Astrocyte (in vitro differentiated cells and primary cell): Measurements from ENCODE around the gene MRTFA. TPM values are rescaled to one million over a fixed set of nuclear protein-coding genes. Genes with fewer than 3 reads are reported as not detected.

Experiments
- DNase-seq: peaks from one replicate; pipeline ENCODE4 v3.0.0-alpha.2; 2010; ENCODE audit warnings: low read depth
- FAIRE-seq: peaks from 2 replicates; lab custom pipeline; 2011; peaks lifted over from hg19 to GRCh38; lab: Jason Lieb, UNC
- H2AFZ ChIP-seq: 2 replicates; pipeline ENCODE4 v1.6.0; 2012; ENCODE audit warnings: low read depth, low read length, inconsistent platforms
- H3K27ac ChIP-seq: 2 replicates; pipeline ENCODE4 v1.5.1; 2011; ENCODE audit warnings: low read depth, low read length, inconsistent platforms
- H3K27me3 ChIP-seq: 2 replicates; pipeline ENCODE4 v1.6.0; 2011; ENCODE audit warnings: low read length, inconsistent platforms; ENCODE audit not compliant: insufficient read depth
- H3K36me3 ChIP-seq: 2 replicates; pipeline ENCODE4 v1.5.1; 2011; ENCODE audit warnings: low read length, inconsistent platforms; ENCODE audit not compliant: insufficient read depth
- H3K4me1 ChIP-seq: 2 replicates; pipeline ENCODE4 v1.5.1; 2011; ENCODE audit warnings: low read length, inconsistent platforms; ENCODE audit not compliant: insufficient read depth
- H3K4me2 ChIP-seq: 2 replicates; pipeline ENCODE4 v1.6.0; 2012; ENCODE audit warnings: low read length, inconsistent platforms
- H3K4me3 ChIP-seq: 2 replicates; pipeline ENCODE4 v1.5.1; 2011; ENCODE audit warnings: low read depth, mild to moderate bottlenecking, low read length, inconsistent platforms; ENCODE audit not compliant: insufficient read depth
- H3K79me2 ChIP-seq: 2 replicates; pipeline ENCODE4 v1.6.0; 2012; ENCODE audit warnings: mild to moderate bottlenecking, low read length, inconsistent platforms; ENCODE audit not compliant: insufficient read depth
- H3K9ac ChIP-seq: 2 replicates; pipeline ENCODE4 v1.6.0; 2012; ENCODE audit warnings: mild to moderate bottlenecking, low read length, inconsistent platforms
- H3K9me3 ChIP-seq: 2 replicates; pipeline ENCODE4 v1.5.1; 2012; ENCODE audit warnings: low read depth, mild to moderate bottlenecking, low read length, inconsistent platforms; ENCODE audit not compliant: insufficient read depth
- H4K20me1 ChIP-seq: 2 replicates; pipeline ENCODE4 v1.6.0; 2012; ENCODE audit warnings: low read length, inconsistent platforms; ENCODE audit not compliant: insufficient read depth
- H3K27ac Mint-ChIP-seq: one replicate; pipeline ENCODE4 v1.8.0; 2021; ENCODE audit warnings: mild to moderate bottlenecking, mixed read lengths; ENCODE audit not compliant: unreplicated experiment
- H3K27me3 Mint-ChIP-seq: one replicate; pipeline ENCODE4 v1.8.0; 2021; ENCODE audit warnings: low read depth, mixed read lengths; ENCODE audit not compliant: unreplicated experiment
- H3K36me3 Mint-ChIP-seq: one replicate; pipeline ENCODE4 v1.8.0; 2021; ENCODE audit warnings: low read depth, mixed read lengths; ENCODE audit not compliant: unreplicated experiment
- H3K4me1 Mint-ChIP-seq: one replicate; pipeline ENCODE4 v1.8.0; 2021; ENCODE audit warnings: low read depth, mixed read lengths; ENCODE audit not compliant: unreplicated experiment
- H3K4me3 Mint-ChIP-seq: one replicate; pipeline ENCODE4 v1.8.0; 2021; ENCODE audit warnings: mild to moderate bottlenecking, moderate library complexity, mixed read lengths; ENCODE audit not compliant: unreplicated experiment
- H3K9me3 Mint-ChIP-seq: one replicate; pipeline ENCODE4 v1.8.0; 2021; ENCODE audit warnings: mild to moderate bottlenecking, mixed read lengths; ENCODE audit not compliant: unreplicated experiment
- EZH2 ChIP-seq: IDR thresholded peaks from 2 replicates; pipeline ENCODE4 v1.6.1; 2012; ENCODE audit warnings: mild to moderate bottlenecking, low read length, inconsistent platforms; ENCODE audit not compliant: insufficient read depth
- total RNA-seq: library from RNA; stranded (reverse); gene quantifications from 2 replicates; pipeline ENCODE4 v1.2.1, GENCODE V29; 2021
- TF ChIP-seq, protein P1 (sequence below): IDR thresholded peaks from 2 replicates; pipeline ENCODE4 v1.5.1; 2011; ENCODE audit warnings: low read depth, mild to moderate bottlenecking, inconsistent platforms, low read length, moderate library complexity; ENCODE audit not compliant: insufficient read depth

The MRTFA gene
- total RNA-seq, 1 donor from 2014 or later, result 74.3 TPM

DNA sequence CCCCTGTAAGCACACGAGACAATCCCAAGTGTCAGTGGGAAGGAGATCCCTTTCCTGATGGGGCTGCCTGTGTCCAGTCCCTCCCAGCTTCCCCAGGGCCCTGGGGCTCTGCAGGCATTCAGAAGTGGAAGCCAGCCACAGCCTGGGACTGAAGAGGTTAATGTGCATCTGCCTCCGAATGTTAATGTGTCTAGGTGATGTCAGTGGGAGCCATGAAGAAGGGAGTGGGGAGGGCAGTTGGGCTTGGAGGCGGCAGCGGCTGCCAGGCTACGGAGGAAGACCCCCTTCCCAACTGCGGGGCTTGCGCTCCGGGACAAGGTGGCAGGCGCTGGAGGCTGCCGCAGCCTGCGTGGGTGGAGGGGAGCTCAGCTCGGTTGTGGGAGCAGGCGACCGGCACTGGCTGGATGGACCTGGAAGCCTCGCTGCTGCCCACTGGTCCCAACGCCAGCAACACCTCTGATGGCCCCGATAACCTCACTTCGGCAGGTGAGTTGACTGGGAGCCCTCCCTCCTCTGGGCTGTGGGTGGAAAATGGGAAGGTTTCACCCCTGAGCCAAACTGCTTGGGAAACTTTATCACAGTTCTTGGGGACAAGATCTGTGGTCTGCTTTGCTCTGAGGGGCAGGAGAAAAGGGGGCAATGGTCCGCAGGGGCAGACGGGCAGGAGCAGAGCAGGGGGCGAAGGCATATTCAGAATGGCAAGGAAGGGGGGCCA lies 42.9 kb upstream of the MRTFA start, which contains the start of gene MCHR1:
TSS of gene MCHR1 (plus strand) at position 236 of the 715 bp plus-strand sequence. CDS start at position 405, 169 bp downstream.
- H3K9ac ChIP-seq, result peak within 1 kb of the TSS; percentile 50
- peaks cover 13% of the 10 kb centered on the region for H3K27me3 ChIP-seq
- peak within 1 kb of the TSS; percentile 80 for H2AFZ ChIP-seq
- TF ChIP-seq, protein P1, sequence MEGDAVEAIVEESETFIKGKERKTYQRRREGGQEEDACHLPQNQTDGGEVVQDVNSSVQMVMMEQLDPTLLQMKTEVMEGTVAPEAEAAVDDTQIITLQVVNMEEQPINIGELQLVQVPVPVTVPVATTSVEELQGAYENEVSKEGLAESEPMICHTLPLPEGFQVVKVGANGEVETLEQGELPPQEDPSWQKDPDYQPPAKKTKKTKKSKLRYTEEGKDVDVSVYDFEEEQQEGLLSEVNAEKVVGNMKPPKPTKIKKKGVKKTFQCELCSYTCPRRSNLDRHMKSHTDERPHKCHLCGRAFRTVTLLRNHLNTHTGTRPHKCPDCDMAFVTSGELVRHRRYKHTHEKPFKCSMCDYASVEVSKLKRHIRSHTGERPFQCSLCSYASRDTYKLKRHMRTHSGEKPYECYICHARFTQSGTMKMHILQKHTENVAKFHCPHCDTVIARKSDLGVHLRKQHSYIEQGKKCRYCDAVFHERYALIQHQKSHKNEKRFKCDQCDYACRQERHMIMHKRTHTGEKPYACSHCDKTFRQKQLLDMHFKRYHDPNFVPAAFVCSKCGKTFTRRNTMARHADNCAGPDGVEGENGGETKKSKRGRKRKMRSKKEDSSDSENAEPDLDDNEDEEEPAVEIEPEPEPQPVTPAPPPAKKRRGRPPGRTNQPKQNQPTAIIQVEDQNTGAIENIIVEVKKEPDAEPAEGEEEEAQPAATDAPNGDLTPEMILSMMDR, result no peak
- TF ChIP-seq EZH2, result no peak
- Mint-ChIP-seq H3K9me3 (no peaks in the 10 kb centered on the region), H3K4me3 (peak within 1 kb of the TSS; percentile 64), H3K36me3 (no peaks in the 10 kb centered on the region), H3K27me3 (no peaks in the 10 kb centered on the region), H3K27ac (peak within 1 kb of the TSS; percentile 67), H3K4me1 (peaks cover 32% of the 10 kb centered on the region)
- H3K36me3 ChIP-seq, result no peaks in the 10 kb centered on the region
- no peaks in the 10 kb centered on the region for H3K79me2 ChIP-seq
- no peaks in the 10 kb centered on the region for H4K20me1 ChIP-seq
- peak within 1 kb of the TSS; percentile 85 for H3K4me2 ChIP-seq
- no peaks in the 10 kb centered on the region for H3K9me3 ChIP-seq
- peaks cover 23% of the 10 kb centered on the region for H3K4me1 ChIP-seq
- DNase-seq (no peak), FAIRE-seq (no peak)
- H3K27ac ChIP-seq, result no peak within 1 kb of the TSS
- H3K4me3 ChIP-seq, result peak within 1 kb of the TSS; percentile 38

DNA sequence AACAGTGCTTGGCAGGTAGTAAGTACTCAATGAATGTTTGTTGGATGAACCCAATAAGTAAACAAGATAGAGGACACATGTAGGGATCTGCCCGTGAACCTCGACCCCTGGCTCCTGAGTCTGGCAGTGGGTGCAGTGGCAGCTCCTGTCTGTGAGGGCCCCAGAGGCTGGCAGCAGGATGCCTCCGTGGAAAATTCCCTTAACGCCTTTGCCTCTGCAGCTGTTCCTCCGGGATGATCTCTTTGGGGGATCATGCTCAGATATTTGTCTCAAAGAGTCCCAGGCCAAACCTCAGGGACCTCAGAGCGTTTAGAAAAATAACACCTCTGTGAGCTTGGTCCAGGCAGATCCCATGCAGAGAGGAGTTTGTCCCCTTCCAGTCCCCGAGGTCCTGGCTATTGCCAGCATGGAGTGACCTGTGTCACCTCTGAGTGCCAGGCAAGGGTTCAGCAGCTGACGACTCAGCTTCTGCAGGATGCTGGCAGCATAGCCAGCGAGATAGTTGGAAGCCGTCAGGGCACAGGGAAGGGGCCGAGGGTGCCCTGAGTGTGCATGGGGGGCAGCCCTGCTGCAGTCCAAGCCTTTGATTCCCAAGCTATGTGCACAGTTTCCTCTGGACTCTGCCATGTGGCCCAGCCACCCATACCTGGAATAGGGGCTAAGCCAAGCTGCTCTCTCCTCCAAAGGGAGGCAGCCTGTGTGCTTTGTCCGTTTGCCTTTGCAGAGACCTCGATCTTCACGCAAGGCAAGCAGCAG lies 42.2 kb upstream of the MRTFA start:
- Histone ChIP-seq H3K4me1 (peaks cover 23% of the 10 kb centered on the region), H3K27ac (no peak overlapping the region), H4K20me1 (no peaks in the 10 kb centered on the region), H3K4me3 (peak overlapping the region; percentile 38), H3K36me3 (no peaks in the 10 kb centered on the region), H3K4me2 (peak overlapping the region; percentile 85), H3K27me3 (peaks cover 13% of the 10 kb centered on the region), H3K9me3 (no peaks in the 10 kb centered on the region), H2AFZ (peak overlapping the region; percentile 80), H3K9ac (peak overlapping the region; percentile 50), H3K79me2 (no peaks in the 10 kb centered on the region)
- no peak for DNase-seq
- no peak overlapping the region for H3K27ac Mint-ChIP-seq
- peaks cover 32% of the 10 kb centered on the region for H3K4me1 Mint-ChIP-seq
- TF ChIP-seq, protein P1, result no peak
- TF ChIP-seq EZH2, result no peak
- H3K9me3 Mint-ChIP-seq, result no peaks in the 10 kb centered on the region
- FAIRE-seq, result no peak
- no peaks in the 10 kb centered on the region for H3K27me3 Mint-ChIP-seq
- H3K36me3 Mint-ChIP-seq, result no peaks in the 10 kb centered on the region
- H3K4me3 Mint-ChIP-seq, result no peak overlapping the region
